Body of pancreas (tissue), 4 donors: ENCODE measurements around the gene IFT22.

ENCODE experiments used
- POLR2A ChIP-seq, 3 donors: fragments of 450-650 bp; IDR thresholded peaks; one replicate each; pipeline ENCODE4 v1.6.1; 2016; ENCODE audit warnings: antibody characterized with exemption in 3 of 3, mild to moderate bottlenecking in 2 of 3
- TF ChIP-seq, protein P1 (sequence below), 7 experiments: fragments of 450-650 bp in 4 of 7; fragments of 200-600 bp in 3 of 7; sonication (generic) in 3 of 7; IDR thresholded peaks; one replicate each; pipeline ENCODE4 v1.5.1; 2016 to 2019; ENCODE audit warnings: antibody characterized with exemption in 7 of 7

DNA sequence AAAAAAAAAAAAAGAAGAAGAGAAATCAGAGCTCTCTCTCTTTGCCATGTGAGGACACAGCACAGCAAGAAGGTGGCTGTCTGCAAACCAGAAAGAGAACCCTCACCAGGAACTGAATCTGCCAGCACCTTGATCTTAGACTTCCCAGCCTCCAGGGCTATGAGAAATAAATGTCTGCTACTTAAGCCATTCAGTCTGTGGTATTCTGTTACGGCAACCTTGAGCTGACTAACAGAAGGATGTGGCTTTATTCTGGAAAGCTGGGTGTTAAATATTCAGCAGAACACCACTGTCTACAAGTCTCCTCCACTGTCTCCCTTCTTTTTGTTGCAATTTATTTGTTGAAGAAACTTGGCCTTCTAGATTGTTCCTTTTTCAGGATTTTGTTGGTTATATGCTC, 46.1 kb upstream of the IFT22 start:
- no peak for TF ChIP-seq POLR2A (IDR thresholded peaks at IDR 0.05)
- TF ChIP-seq, protein P1, sequence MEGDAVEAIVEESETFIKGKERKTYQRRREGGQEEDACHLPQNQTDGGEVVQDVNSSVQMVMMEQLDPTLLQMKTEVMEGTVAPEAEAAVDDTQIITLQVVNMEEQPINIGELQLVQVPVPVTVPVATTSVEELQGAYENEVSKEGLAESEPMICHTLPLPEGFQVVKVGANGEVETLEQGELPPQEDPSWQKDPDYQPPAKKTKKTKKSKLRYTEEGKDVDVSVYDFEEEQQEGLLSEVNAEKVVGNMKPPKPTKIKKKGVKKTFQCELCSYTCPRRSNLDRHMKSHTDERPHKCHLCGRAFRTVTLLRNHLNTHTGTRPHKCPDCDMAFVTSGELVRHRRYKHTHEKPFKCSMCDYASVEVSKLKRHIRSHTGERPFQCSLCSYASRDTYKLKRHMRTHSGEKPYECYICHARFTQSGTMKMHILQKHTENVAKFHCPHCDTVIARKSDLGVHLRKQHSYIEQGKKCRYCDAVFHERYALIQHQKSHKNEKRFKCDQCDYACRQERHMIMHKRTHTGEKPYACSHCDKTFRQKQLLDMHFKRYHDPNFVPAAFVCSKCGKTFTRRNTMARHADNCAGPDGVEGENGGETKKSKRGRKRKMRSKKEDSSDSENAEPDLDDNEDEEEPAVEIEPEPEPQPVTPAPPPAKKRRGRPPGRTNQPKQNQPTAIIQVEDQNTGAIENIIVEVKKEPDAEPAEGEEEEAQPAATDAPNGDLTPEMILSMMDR (IDR thresholded peaks at IDR 0.05), result no peak
